OCI-LY7 (cell line): ENCODE results near the gene C1QL2. TPM values are rescaled to one million over a fixed set of nuclear protein-coding genes. Genes with fewer than 3 reads are reported as not detected.

Experiments used
- BruUV-seq: library from RNA; stranded (reverse); fragments of 400-500 nt; replicated peaks from 2 replicates; lab custom pipeline; 2021; lab: Mats Ljungman, UMichigan
- CTCF ChIA-PET: fragments of 300-600 bp; sonication (Branson Sonifier 250); formaldehyde crosslinking; loops from one replicate; lab custom pipeline; 2022; ENCODE audit warnings: antibody characterized with exemption; ENCODE audit not compliant: unreplicated experiment; lab: Charles Lee
- POLR2A ChIA-PET: fragments of 300-600 bp; sonication (Branson Sonifier 250); formaldehyde crosslinking; loops from one replicate; lab custom pipeline; 2022; ENCODE audit warnings: antibody characterized with exemption; lab: Charles Lee
- DNase-seq: peaks from one replicate; pipeline ENCODE4 v3.0.0-alpha.2; 2015; ENCODE audit warnings: low spot score
- H2AFZ ChIP-seq: fragments of 200-600 bp; sonication (generic), shearing (Covaris generic); 2 replicates; pipeline ENCODE4 v1.6.1; 2014; ENCODE audit warnings: mild to moderate bottlenecking, antibody characterized with exemption, low read length, moderate library complexity
- H3K27ac ChIP-seq: fragments of 200-600 bp; sonication (generic); 2 replicates; pipeline ENCODE4 v1.5.1; 2014; ENCODE audit warnings: mixed run types, low read depth, mild to moderate bottlenecking, moderate library complexity, low read length, inconsistent platforms; ENCODE audit not compliant: poor library complexity, severe bottlenecking
- H3K36me3 ChIP-seq: fragments of 200-600 bp; sonication (generic); 2 replicates; pipeline ENCODE4 v1.6.1; 2014; ENCODE audit warnings: mild to moderate bottlenecking, antibody characterized with exemption, low read length, moderate library complexity, mixed read lengths; ENCODE audit not compliant: insufficient read depth
- H3K4me1 ChIP-seq: fragments of 200-600 bp; sonication (generic); 2 replicates; pipeline ENCODE4 v1.5.1; 2014; ENCODE audit warnings: mild to moderate bottlenecking, low read length; ENCODE audit not compliant: insufficient read depth, poor library complexity, severe bottlenecking
- H3K4me2 ChIP-seq: fragments of 200-600 bp; sonication (generic); 2 replicates; pipeline ENCODE4 v1.6.1; 2014; ENCODE audit warnings: mild to moderate bottlenecking, low read length
- H3K4me3 ChIP-seq: fragments of 200-600 bp; sonication (generic); 2 replicates; pipeline ENCODE4 v1.5.1; 2014; ENCODE audit warnings: mild to moderate bottlenecking, low read depth, low read length; ENCODE audit not compliant: poor library complexity, severe bottlenecking
- H3K79me2 ChIP-seq: fragments of 200-600 bp; sonication (generic); 2 replicates; pipeline ENCODE4 v1.6.1; 2016; ENCODE audit warnings: low read depth, mild to moderate bottlenecking, low read length, moderate library complexity, mixed read lengths; ENCODE audit not compliant: insufficient read depth
- H3K9me2 ChIP-seq: fragments of 200-600 bp; sonication (generic); 2 replicates; pipeline ENCODE4 v1.6.1; 2016; ENCODE audit warnings: mild to moderate bottlenecking, low read length, mixed read lengths; ENCODE audit not compliant: insufficient read depth
- H3K9me3 ChIP-seq: fragments of 200-600 bp; sonication (generic); 2 replicates; pipeline ENCODE4 v1.6.1; 2014; ENCODE audit warnings: mild to moderate bottlenecking, mixed run types, low read length, mixed read lengths
- H4K20me1 ChIP-seq: fragments of 200-600 bp; sonication (generic); 2 replicates; pipeline ENCODE4 v1.6.1; 2014; ENCODE audit warnings: mild to moderate bottlenecking, antibody characterized with exemption, low read length, moderate library complexity, mixed read lengths; ENCODE audit not compliant: insufficient read depth
- EZH2phosphoT487 ChIP-seq: fragments of 200-600 bp; sonication (generic); IDR thresholded peaks from 2 replicates; pipeline ENCODE4 v1.6.1; 2018; ENCODE audit warnings: low read depth, borderline replicate concordance, mild to moderate bottlenecking, mixed run types, antibody characterized with exemption, low read length, moderate library complexity, mixed read lengths
- intact Hi-C: fragments of 100-400 bp; cut with micrococcal nuclease; formaldehyde crosslinking; loops from one replicate; pipeline ENCODE4 v1.10.0; 2022; ENCODE audit not compliant: unreplicated experiment
- total RNA-seq, 2 experiments: library from RNA; depleted of rRNA in 1 of 2; stranded (reverse); fragments of >200 nt in 1 of 2; shearing (Covaris generic) in 1 of 2; gene quantifications; 2 replicates each; pipeline ENCODE4 v1.2.3, GENCODE V29; 2014 to 2022
- TF ChIP-seq, protein P1 (sequence below): fragments of 200-600 bp; sonication (generic); conservative IDR thresholded peaks from 2 replicates; pipeline ENCODE4 v1.5.1; 2014; ENCODE audit warnings: mild to moderate bottlenecking, antibody characterized with exemption, low read length, moderate library complexity, mixed read lengths

Gene C1QL2
- total RNA-seq, 2 experiments from 2014 or later, result not detected

- no peak for DNase-seq
- Histone ChIP-seq H4K20me1 (no peaks in the 10 kb centered on the region), H3K9me2 (no peaks in the 10 kb centered on the region), H3K27ac (no peak overlapping the region), H3K4me2 (no peak overlapping the region), H2AFZ (no peak overlapping the region), H3K36me3 (no peaks in the 10 kb centered on the region), H3K9me3 (no peaks in the 10 kb centered on the region), H3K79me2 (no peaks in the 10 kb centered on the region), H3K4me3 (no peak overlapping the region), H3K4me1 (no peaks in the 10 kb centered on the region)
- BruUV-seq, result no TSS peak
- ChIA-PET POLR2A (no interaction called here), CTCF (no interaction called here)
- TF ChIP-seq, protein P1, sequence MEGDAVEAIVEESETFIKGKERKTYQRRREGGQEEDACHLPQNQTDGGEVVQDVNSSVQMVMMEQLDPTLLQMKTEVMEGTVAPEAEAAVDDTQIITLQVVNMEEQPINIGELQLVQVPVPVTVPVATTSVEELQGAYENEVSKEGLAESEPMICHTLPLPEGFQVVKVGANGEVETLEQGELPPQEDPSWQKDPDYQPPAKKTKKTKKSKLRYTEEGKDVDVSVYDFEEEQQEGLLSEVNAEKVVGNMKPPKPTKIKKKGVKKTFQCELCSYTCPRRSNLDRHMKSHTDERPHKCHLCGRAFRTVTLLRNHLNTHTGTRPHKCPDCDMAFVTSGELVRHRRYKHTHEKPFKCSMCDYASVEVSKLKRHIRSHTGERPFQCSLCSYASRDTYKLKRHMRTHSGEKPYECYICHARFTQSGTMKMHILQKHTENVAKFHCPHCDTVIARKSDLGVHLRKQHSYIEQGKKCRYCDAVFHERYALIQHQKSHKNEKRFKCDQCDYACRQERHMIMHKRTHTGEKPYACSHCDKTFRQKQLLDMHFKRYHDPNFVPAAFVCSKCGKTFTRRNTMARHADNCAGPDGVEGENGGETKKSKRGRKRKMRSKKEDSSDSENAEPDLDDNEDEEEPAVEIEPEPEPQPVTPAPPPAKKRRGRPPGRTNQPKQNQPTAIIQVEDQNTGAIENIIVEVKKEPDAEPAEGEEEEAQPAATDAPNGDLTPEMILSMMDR, result no peak
- no peak for TF ChIP-seq EZH2phosphoT487
- intact Hi-C loops, result no loop called here
Measured at GRCh38 chr2:119134775-119135174, 23.8 kb downstream of the C1QL2 start.

DNA sequence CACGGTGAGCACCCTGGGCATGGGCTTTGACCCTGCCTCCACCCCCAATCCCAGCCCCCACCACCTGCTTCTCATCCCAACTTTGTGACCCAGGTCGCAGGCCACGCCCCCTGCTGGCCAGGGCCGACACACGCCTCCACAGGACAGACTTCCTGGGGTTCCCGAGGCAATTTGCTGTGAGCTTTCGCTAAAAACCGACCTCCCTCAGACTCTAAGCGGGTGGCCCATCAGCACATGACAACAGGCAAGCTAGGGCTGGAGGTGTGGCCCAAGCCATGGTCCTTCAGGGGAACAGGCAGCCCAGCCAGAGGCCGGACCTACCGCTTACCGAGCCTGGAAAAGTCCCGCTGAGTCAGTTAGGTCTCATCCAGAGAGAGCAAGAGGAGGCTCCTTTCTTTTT lies 31.9 kb downstream of the C1QL2 start:
- no TSS peak for BruUV-seq
- Histone ChIP-seq H3K4me2 (no peak overlapping the region), H3K27ac (no peak overlapping the region), H4K20me1 (no peaks in the 10 kb centered on the region; the same call in 1 of the 2 replicates), H3K36me3 (no peaks in the 10 kb centered on the region), H3K9me3 (no peaks in the 10 kb centered on the region), H3K9me2 (no peaks in the 10 kb centered on the region), H3K4me3 (no peak overlapping the region), H2AFZ (no peak overlapping the region), H3K4me1 (no peaks in the 10 kb centered on the region), H3K79me2 (no peaks in the 10 kb centered on the region)
- intact Hi-C loops, result loop anchor here (2.0 kb wide), 1 partner anchor 244 kb away; no protein-coding TSS in a partner anchor
- DNase-seq, result peak; percentile 43
- no peak for TF ChIP-seq EZH2phosphoT487
- TF ChIP-seq, protein P1, result peak; percentile 81
- ChIA-PET POLR2A (no interaction called here), CTCF (interaction anchor here (0.7 to 1.3 kb wide), 2 partner anchors 244 to 254 kb away, joined by 3 to 8 read pairs; no protein-coding TSS in a partner anchor)

DNA sequence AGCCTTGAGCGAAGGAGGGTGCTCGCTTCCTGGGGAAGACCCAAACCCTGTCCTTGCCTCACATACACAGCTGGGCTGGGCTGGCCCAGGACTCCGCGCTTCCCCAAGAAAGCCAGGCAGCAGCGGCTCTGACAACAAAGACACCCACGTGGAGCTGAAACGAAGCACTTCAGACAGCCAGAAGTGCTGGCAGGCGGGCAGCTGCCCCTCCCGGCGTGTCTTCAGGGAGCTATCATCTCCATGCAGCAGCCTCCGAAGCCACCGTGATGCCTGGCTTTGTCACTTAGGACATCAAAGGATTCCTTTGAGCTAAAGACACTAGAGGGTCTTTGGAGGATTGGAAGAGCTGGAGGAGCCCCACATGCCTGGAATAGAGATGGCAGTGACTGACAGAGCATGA lies 35.2 kb downstream of the C1QL2 start:
- Histone ChIP-seq H4K20me1 (no peaks in the 10 kb centered on the region; the same call in 1 of the 2 replicates), H3K9me2 (no peaks in the 10 kb centered on the region), H3K4me3 (no peak overlapping the region), H3K79me2 (no peaks in the 10 kb centered on the region), H3K36me3 (no peaks in the 10 kb centered on the region), H3K9me3 (no peaks in the 10 kb centered on the region), H3K4me2 (no peak overlapping the region), H3K27ac (no peak overlapping the region), H2AFZ (no peak overlapping the region), H3K4me1 (no peaks in the 10 kb centered on the region)
- ChIA-PET CTCF (no interaction called here), POLR2A (no interaction called here)
- intact Hi-C loops, result no loop called here
- TF ChIP-seq, protein P1, result no peak
- no peak for TF ChIP-seq EZH2phosphoT487
- BruUV-seq, result no TSS peak
- no peak for DNase-seq
